OCI-LY3 (cell line): ENCODE results near the gene MSI2.

Experiments used
- H2AFZ ChIP-seq: fragments of 200-600, 300-600 bp; shearing (Covaris generic); 2 replicates; pipeline ENCODE4 v1.6.0; 2014; ENCODE audit warnings: antibody characterized with exemption, low read depth, low read length
- H3K27ac ChIP-seq: fragments of 200-600, 300-600 bp; sonication (generic); 2 replicates; pipeline ENCODE4 v1.5.1; 2014; ENCODE audit warnings: mild to moderate bottlenecking, low read length, moderate library complexity, mixed read lengths
- H3K27me3 ChIP-seq: fragments of 200-600, 300-600 bp; sonication (generic); 2 replicates; pipeline ENCODE4 v1.6.1; 2014; ENCODE audit warnings: low read depth, low read length, mixed read lengths
- H3K36me3 ChIP-seq: fragments of 200-600, 300-600 bp; sonication (generic); replicated peaks from 2 replicates; pipeline ENCODE3; 2014; ENCODE audit warnings: low read depth, low read length, mixed read lengths
- H3K4me1 ChIP-seq: fragments of 300-600, 200-600 bp; sonication (generic); 2 replicates; pipeline ENCODE4 v1.6.1; 2014; ENCODE audit warnings: low read length, mixed read lengths
- H3K4me2 ChIP-seq: fragments of 200-600, 300-600 bp; sonication (generic); 2 replicates; pipeline ENCODE4 v1.6.1; 2014; ENCODE audit warnings: low read length, mixed read lengths
- H3K4me3 ChIP-seq: fragments of 300-600, 200-600 bp; sonication (generic); 2 replicates; pipeline ENCODE4 v1.5.1; 2014; ENCODE audit warnings: antibody characterized with exemption, mild to moderate bottlenecking, low read length, moderate library complexity
- H3K79me2 ChIP-seq: fragments of 300-600, 200-600 bp; shearing (Covaris generic); 2 replicates; pipeline ENCODE4 v1.6.1; 2014; ENCODE audit warnings: mild to moderate bottlenecking, low read length, mixed read lengths
- H3K9ac ChIP-seq: fragments of 300-600, 200-600 bp; shearing (Covaris generic); 2 replicates; pipeline ENCODE4 v1.6.0; 2014; ENCODE audit warnings: mild to moderate bottlenecking, low read length, moderate library complexity
- H3K9me3 ChIP-seq: fragments of 200-600, 300-600 bp; shearing (Covaris generic); 2 replicates; pipeline ENCODE4 v1.6.1; 2014; ENCODE audit warnings: low read length, mixed read lengths; ENCODE audit not compliant: insufficient read depth
- H4K20me1 ChIP-seq: fragments of 200-600, 300-600 bp; sonication (generic); 2 replicates; pipeline ENCODE4 v1.6.1; 2016; ENCODE audit warnings: low read length, mixed read lengths; ENCODE audit not compliant: insufficient read depth
- CTCF ChIP-seq: fragments of 200-600, 300-600 bp; sonication (generic); IDR thresholded peaks from 2 replicates; pipeline ENCODE4 v1.5.1; 2014; ENCODE audit warnings: antibody characterized with exemption, low read length, low read depth
- EZH2phosphoT487 ChIP-seq: fragments of 200-600 bp; shearing (Covaris generic); IDR thresholded peaks from 2 replicates; pipeline ENCODE4 v1.6.1; 2018; ENCODE audit warnings: antibody characterized with exemption, mixed run types, low read depth

Gene MSI2

GRCh38 chr17:57470906-57471305 lies 214.6 kb downstream of the MSI2 start:
- H4K20me1 ChIP-seq: no peaks in the 10 kb centered on the region
- H3K36me3 ChIP-seq: no peaks in the 10 kb centered on the region
- H3K27ac ChIP-seq: no peak overlapping the region
- no peak overlapping the region for H3K4me3 ChIP-seq
- peaks cover 11% of the 10 kb centered on the region for H3K4me1 ChIP-seq
- H3K4me2 ChIP-seq: no peak overlapping the region
- peaks cover 7% of the 10 kb centered on the region for H3K79me2 ChIP-seq
- H2AFZ ChIP-seq: no peak overlapping the region
- H3K9ac ChIP-seq: no peak overlapping the region
- no peaks in the 10 kb centered on the region for H3K27me3 ChIP-seq
- no peaks in the 10 kb centered on the region for H3K9me3 ChIP-seq
- TF ChIP-seq EZH2phosphoT487: no peak
- TF ChIP-seq CTCF: no peak

GRCh38 chr17:57471868-57472368 lies 215.6 kb downstream of the MSI2 start:
- Histone ChIP-seq H3K4me2 (no peak overlapping the region), H3K9me3 (no peaks in the 10 kb centered on the region), H3K27ac (no peak overlapping the region), H3K4me3 (no peak overlapping the region), H4K20me1 (no peaks in the 10 kb centered on the region), H3K36me3 (no peaks in the 10 kb centered on the region), H3K4me1 (peaks cover 21% of the 10 kb centered on the region), H3K27me3 (no peaks in the 10 kb centered on the region), H3K79me2 (peaks cover 11% of the 10 kb centered on the region), H3K9ac (no peak overlapping the region), H2AFZ (no peak overlapping the region)
- TF ChIP-seq EZH2phosphoT487: no peak
- no peak for TF ChIP-seq CTCF

- no peak overlapping the region for H2AFZ ChIP-seq
- no peak overlapping the region for H3K27ac ChIP-seq
- TF ChIP-seq EZH2phosphoT487: no peak
- no peak for TF ChIP-seq CTCF
- H3K9ac ChIP-seq: no peak overlapping the region
- H3K79me2 ChIP-seq: peaks cover 7% of the 10 kb centered on the region; the same call in 1 of the 2 replicates
- peaks cover 28% of the 10 kb centered on the region for H3K4me1 ChIP-seq
- no peaks in the 10 kb centered on the region for H3K27me3 ChIP-seq
- no peak overlapping the region for H3K4me2 ChIP-seq
- no peaks in the 10 kb centered on the region for H4K20me1 ChIP-seq
- H3K36me3 ChIP-seq: peaks cover 3% of the 10 kb centered on the region
- no peak overlapping the region for H3K4me3 ChIP-seq
- no peaks in the 10 kb centered on the region for H3K9me3 ChIP-seq
Observed at GRCh38 chr17:57475796-57476195, 219.5 kb downstream of the MSI2 start.

- H3K9ac ChIP-seq: no peak overlapping the region
- peaks cover 3% of the 10 kb centered on the region for H3K36me3 ChIP-seq
- H3K9me3 ChIP-seq: no peaks in the 10 kb centered on the region
- H3K79me2 ChIP-seq: peaks cover 7% of the 10 kb centered on the region; the same call in 1 of the 2 replicates
- TF ChIP-seq CTCF: no peak
- TF ChIP-seq EZH2phosphoT487: no peak
- H2AFZ ChIP-seq: no peak overlapping the region
- H3K4me2 ChIP-seq: peak overlapping the region; percentile 49
- no peaks in the 10 kb centered on the region for H3K27me3 ChIP-seq
- H3K27ac ChIP-seq: peak overlapping the region; percentile 70
- H3K4me3 ChIP-seq: peak overlapping the region; percentile 17
- peaks cover 28% of the 10 kb centered on the region for H3K4me1 ChIP-seq
- H4K20me1 ChIP-seq: no peaks in the 10 kb centered on the region
Observed at GRCh38 chr17:57477522-57478362, 221.4 kb downstream of the MSI2 start.
